DMS153 treated with DMSO at 0.1 percent for 48 hours (cell line): ENCODE data around the gene CLC.
"Not testable (repeated sequence)": the region's sequence is repeated elsewhere in the genome, so short reads cannot be mapped to it uniquely, and the experiment has no call there.

Experiments
- DNase-seq: peaks from one replicate; lab custom pipeline; 2025; ENCODE audit not compliant: unreplicated experiment; lab: John Stamatoyannopoulos, UW

The CLC gene

DNA sequence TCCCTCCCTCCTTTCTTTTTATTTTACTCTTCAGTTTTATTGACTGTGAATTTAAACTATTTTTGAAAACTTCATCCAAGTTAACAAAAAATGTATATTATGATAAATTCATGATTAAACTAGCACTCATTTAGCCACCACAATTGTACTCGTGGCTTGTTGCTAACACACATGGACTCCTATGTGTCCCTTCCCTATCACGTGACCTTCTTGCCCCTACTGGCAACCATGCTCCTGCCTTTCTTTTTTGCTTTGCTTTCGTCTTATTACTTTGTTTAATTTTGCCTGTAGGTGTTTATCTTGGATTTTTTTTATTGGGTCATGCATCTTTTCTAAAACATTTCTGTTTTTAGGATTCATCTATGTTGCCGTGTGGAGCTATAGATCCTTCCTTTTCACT lies 8.2 kb downstream of the CLC start:
- DNase-seq: no peak

DNA sequence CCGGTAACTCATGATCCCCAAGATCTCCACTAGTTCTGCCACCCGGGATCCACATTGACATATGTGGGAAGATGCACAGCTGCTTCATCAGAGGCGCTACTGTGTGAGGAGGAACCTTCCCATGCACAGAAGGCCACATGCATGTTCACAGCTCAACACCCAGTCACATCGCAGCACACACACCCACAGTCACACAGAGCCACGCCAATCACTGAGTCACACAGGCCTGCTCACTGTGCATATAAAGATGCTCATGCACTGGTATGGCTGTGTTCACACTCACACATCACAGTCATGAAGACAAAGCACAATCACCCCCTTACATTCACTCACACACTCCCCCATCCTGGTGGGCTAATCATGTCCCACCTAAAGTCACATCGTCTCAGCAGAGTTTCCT lies 9.8 kb downstream of the CLC start:
- no peak for DNase-seq

DNA sequence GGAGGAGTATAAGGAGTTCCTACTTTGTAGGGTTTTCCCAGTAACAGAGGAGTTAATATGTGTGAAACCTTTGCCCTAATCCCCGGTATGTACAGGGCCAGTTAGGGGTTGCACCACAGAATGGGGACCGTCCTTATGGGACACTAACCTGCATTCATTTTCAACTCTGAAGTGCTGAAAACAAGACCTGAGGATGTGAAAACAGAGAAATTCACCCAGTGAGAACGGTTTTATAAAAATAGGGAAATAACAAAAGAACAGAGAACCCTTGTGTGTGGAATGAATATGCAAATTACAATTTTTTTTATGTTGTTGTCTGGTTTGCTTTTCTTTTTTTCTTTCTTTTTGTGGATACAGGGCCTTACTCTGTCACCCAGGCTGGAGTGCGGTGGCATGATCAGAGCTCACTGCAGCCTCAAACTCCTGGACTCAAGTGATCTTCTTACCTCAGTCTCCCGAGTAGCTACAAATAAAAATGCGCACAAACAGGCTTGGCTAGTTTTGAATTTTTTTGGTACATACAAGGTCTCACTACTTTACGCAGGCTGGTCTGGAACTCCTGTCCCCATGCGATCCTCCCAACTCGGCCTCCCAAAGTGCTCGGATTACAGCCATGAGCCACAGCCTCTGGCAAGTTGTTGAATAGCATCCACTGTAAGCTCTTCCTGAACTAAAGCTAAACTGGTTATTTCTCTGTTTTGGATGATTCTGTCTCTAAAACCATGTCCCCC lies 10.6 kb downstream of the CLC start:
- no peak for DNase-seq

DNA sequence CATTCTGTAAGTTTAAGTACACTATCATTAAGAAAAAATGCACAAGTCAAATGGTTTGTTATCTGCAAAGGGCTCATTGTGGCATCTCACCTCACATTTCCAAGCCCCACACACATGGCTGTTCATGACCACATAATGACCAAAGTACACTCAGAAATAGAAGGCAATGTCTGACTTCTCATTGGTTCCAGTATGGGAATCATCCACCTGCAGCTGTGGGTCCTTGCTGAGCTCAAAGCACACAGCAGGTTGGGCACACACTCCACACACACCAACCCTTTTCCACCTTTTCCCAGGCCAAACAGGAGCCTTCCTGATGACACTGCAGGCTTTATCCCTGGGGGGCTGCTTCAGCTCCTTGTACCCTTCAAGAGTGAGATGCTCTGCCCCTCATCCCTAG lies 11.8 kb downstream of the CLC start:
- no peak for DNase-seq

DNA sequence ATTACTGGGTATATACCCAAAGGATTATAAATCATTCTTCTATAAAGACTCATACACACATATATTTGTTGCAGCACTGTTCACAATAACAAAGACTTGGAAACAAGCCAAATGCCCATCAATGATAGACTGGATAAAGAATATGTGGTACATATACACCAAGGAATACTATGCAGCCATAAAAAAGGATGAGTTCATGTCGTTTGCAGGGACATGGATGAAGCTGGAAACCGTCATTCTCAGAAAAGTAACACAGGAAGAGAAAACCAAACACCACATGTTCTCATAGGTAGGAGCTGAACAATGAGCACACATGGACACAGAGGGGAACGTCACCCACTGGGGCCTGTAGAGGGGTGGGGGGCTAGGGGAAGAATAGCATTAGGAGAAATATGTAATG lies 17.7 kb downstream of the CLC start:
- DNase-seq: not testable (repeated sequence)

DNA sequence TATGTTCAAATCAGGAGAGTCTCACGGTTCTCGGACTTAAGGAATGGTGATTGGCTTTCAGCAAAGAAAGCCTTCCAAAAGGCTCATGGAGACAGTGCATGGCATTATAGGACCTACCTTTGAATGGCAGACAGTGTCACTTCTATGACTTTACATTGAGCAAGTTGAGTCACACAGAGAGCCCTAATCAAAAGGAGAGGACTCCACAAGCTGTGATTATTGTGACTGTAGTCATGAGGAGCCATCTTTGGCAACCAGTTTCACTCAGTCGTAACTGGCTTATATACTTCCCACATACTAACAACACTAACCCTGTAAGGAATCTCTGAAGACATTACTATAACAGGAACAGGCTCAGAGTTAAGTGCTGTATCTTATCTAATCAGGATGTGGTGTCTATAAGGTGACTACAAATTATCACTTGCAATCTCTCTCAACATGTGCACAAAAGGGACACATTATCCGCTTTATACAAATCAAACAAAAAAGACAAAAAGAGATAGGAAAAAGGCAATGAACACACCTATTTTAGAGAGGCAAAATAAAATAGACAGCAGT lies 27.4 kb downstream of the CLC start:
- no peak for DNase-seq

DNA sequence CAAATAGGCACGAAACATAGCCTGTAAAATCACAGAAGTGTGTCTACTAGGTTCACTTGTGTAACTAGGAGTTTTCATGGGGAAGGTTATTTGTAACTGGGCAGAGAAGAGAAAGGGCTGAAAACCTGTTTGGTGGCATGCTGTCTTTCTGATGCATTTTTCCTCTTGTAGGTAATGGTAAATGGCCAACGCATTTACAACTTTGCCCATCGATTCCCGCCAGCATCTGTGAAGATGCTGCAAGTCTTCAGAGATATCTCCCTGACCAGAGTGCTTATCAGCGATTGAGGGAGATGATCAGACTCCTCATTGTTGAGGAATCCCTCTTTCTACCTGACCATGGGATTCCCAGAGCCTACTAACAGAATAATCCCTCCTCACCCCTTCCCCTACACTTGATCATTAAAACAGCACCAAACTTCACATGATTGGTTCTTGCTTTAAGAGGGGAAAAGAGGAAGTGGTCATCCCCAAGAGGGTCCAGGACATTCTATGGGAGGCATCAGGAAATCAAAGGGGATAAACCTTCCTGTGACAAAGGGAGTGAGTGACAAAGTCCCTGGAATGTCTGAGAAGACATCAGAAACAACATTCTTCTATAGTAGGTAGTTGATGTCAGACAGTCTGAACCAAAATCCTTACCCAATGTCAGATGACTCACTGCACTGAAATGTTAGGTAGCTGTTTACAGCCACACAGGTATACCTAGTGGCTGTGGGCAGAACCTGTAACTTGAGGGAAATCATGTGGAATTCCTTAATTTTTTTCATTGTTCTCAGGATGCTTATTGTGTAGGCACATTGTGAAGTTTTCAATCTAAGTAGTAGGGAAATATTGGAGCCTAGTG lies 28.6 kb downstream of the CLC start:
- no peak for DNase-seq

DNA sequence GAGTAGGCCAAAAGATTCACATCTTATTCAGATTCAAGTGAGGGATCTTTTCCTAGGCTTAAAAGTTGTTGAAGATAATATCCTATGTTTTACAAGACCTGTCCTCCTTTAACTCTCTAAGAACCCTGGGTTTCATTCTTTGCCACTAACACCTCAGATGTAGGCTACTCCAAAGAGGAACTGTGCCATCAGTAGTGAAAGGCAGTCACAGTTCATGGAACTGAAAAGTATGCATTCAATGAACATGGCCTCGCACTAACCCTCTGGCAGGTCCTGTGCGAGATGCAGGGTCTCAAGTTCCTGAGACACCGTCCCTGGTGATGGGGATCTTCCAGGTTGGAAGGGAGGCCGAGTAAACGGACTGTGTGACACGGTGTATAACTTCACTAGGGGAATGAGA lies 29.2 kb downstream of the CLC start:
- DNase-seq: no peak

DNA sequence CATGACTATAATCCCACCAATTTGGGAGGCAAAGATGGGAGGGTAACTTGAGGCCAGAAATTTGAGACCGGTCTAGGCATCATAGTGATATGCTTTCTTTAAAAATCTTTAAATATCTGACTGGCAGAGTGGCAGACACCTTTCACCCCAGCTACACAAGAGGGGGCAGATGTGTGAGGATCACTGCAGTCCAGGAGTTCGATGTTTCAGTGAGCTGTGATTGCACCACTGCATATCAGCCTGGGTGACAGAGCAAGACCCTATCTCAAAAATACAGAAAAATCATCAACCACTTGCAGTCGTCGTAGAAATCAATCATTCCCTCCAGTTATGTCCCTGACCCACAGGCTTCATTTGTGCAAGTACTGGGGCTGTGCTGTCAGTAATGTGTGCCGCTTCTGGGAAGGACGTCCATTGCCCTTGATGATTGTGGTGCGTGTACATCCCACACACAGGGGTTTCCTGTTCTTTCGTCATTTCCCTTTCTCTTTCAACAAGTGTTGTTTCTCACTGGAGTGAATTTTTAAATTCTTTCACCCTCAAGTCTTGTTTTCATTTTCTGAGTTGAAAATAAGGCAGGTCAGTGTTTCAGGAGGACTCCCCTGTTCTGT lies 32.1 kb downstream of the CLC start:
- no peak for DNase-seq

DNA sequence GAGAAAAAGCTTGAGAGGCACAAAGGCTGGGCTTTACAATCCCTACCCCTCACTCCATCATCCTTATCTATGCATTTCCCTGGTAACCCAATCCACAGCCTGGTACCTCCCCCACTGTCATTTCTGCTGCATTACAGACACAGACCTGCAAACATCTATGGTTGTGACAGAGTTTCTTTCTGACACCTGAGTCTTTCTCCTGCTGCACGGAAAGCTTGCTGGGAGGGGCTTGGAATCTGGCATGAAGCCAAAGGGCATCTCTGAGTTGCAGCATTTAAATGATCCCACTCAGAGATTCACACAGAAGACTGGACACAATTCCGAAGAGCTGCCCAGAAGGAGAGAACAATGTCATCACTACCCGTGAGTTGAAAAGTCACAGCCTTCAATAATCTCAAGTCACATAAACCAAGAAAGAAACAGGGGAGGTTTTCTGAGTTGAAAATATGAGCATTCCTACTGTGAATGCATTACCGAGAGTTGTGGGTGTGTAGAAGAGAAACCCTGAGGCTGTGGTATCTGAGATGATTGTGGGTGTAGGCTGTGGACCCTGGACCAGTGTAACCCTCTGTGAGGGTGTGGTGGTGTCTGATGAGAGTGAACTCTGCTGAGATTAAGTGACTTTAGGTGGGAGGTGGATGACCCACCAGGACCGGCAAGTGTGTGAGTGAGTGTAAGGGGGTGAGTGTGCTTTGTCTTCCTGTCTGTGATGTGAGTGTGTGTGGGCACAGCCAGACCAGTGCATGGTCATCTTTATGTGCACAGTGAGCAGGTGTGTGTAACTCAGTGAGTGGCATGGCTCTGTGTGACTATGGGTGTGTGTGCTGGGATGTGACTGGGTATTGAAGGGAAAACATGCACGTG lies 33.4 kb downstream of the CLC start, which contains the start of gene LGALS14:
Gene LGALS14, plus strand, starts transcription at position 301 of the 864 bp plus-strand sequence. Its CDS starts 48 bp downstream, at position 349.
- DNase-seq: no peak

DNA sequence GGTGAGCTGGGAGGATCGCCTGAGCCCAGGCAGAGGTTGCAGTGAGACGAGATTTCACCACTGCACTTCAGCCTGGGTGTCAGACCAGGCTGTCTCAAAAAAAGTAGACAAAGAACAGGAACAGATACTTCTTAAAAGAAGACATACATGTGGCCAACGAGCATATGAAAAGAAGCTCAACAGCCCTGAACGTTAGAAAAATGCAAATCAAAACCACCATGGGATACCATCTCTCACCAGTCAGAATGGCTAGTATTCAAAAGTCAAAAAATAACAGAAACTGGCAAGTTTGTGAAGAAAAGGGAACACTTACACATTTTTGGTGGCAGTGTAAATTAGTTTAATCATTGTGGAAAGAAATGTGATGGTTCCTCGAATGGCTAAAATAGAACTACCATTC lies 36.5 kb downstream of the CLC start:
- DNase-seq: no peak

DNA sequence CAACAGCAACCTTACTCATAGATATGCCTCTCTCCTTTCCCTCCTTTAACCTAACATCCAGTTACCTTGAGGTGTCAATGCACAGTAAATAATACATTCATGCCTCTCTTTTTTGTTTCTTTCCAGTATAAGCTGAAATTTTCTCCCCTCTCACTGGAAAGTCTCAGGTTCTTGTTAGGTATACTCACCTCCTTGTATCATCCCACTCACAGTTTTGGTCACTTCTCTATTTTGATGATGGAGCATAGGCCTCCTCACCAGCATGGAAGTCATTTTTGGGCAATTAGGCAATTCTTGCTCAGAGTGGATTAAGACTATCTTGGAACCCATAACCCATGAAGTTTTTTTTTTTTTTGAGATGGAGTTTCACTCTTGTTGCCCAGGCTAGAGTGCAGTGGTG lies 39.3 kb downstream of the CLC start:
- DNase-seq: no peak

DNA sequence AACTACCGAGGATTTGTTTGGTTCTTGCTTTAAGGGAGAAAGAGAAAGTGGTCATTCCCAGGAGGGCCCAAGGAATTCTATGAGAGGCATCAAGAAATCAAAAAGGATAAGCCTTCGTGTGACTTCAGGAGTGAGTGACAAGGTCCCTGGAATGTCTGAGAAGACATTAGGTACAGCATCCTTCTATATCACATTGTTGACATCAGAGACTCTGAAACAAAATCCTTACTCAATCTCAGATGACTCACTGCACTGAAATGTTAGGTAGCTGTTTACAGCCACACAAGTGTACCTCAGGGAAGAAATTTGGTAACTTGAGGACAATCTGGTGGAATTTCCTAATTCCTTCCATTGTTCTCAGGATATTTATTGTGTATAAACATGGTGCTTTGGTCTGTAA lies 41.4 kb downstream of the CLC start:
- no peak for DNase-seq

DNA sequence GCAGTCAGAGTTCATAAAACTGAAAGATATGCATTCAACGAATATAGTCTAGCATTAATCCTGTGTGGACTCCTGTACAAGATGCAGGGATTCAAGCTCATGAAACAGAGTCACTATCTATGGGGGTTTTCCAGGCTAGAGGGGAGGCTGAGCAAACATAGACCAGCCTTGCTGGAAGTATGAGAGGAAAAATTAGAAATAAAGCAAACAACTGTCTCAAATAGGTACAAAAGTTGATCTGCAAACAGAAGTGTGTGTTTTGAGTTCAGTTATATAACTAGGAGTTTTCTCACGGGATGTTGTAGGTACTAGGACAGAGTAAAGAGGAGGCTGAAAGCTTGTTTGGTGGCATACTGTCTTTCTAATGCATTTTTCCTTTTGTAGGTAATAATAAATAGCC lies 42.1 kb downstream of the CLC start:
- no peak for DNase-seq

DNA sequence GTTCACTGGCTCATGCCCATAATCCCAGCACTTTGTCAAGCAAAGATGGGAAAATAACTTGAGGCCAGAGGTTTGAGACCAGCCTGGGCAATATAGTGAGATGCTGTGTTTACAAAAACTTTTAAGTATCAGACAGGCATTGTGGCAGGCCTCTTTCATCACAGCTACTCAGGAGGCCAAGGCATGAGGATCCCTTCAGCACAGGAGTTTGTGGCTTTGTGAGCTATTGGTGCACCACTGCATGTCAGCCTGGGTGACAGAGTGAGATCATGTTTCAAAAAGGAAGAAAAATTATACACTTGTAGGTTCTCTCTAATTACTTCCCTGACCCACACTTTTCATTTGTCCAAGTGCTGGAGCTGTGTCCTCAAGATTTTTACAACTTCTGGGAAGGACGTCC lies 45.0 kb downstream of the CLC start:
- no peak for DNase-seq

DNA sequence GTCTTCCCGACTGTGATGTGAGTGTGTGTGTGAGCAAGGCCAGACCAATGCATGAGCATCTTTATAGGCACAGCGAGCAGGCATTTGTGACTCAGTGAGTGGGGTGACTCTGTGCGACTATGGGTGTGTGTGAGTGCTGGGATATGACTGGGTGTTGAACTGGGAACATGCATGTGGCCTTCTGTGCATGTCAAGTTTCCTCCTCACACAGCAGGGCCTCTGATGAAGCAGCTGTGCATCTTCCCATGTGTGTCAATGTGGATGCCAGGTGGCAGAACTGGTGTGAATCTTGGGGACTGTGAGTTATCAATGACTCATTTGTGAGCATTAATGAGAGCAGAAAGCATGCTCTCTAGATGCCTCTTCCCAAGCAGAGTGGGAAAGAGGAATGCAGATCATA lies 45.7 kb downstream of the CLC start:
- no peak for DNase-seq

DNA sequence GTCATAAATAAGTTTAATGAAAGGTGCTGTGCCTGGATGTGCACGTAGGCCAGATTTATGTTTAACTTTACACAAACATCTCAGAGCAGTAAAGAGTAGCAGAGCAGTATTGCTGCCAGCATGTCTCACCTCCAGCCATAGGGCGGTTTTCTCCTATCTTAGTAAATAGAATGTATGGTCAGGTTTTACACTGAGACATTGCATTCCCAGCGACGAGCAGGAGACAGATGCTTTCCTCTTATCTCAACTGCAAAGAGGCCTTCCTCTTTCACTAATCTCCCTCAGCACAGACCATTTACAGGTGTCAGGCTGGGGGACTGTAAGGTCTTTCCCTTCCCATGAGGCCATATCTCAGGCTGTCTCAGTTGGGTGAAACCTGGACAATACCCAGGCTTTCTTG lies 49.2 kb downstream of the CLC start:
- DNase-seq: not testable (repeated sequence)

DNA sequence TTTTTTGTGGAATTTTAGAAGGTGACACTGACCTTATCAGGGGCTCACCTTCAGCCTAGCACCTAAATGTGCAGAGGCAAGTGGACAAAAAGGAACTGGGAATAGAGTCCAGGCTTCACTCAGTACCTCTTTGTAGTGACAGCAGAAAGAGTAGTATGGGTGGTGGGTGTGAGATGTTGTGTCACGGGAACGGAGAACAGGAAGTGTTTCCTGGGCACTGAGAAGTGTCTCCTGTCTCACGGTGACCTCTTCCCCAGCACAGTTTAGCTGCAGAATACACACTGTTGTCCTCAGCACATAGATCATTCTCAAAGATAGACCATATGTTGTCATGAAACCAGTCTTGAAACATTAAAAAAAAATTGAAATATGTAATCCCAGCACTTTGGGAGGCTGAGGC lies 51.1 kb downstream of the CLC start:
- no peak for DNase-seq

DNA sequence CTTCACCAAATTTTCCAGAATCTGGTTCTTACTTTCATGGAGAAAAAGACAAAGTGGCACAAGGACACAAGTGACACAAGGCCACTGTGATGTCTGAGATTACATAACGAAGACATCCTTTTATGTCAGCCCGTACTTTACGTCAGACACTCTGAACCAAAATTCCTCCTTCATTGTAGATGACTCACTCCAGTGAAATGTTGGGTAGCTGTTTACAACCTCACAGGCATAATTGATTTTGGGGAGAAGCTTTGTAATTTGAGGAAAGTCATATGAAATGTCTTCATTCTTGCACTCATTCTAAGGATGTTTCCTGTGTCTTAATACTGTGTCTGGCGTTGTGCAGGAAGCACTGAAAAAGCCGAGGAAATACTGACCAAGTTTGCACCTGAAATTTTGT lies 53.6 kb downstream of the CLC start:
- no peak for DNase-seq

DNA sequence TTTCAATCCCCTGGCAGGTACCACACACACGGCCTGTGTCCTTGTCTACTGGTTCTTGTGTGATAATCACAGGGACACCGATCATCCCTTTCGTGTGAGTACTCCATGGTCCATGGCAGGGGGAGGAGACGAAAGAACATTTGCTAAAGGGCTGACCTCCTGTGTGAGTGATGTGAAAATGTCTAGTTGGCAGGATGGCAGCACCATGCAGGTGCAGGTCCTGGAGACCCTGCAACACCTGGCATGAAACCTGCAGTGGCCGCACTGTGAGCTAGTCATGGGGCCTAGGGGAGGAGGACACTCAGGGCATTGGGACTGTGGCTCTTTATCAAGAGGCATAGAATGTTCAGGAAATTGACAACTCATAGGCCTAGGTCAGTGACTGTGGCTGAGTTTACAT lies 56.4 kb downstream of the CLC start:
- no peak for DNase-seq
